Hepatocyte (in vitro differentiated cells): Measurements from ENCODE around the gene ABLIM1. TPM values are rescaled to one million over a fixed set of nuclear protein-coding genes. Genes with fewer than 3 reads are reported as not detected.

Experiments used
- DNase-seq: peaks from one replicate; pipeline ENCODE4 v3.0.0-alpha.2; 2016; ENCODE audit warnings: low spot score
- H2AFZ ChIP-seq: fragments of 200-600 bp; sonication (generic); 2 replicates; pipeline ENCODE4 v1.6.0; 2016; ENCODE audit warnings: antibody characterized with exemption, mild to moderate bottlenecking
- H3K27ac ChIP-seq: fragments of 200-600 bp; sonication (generic); 2 replicates; pipeline ENCODE4 v1.5.1; 2016; ENCODE audit warnings: mild to moderate bottlenecking
- H3K27me3 ChIP-seq: fragments of 200-600 bp; sonication (generic); 2 replicates; pipeline ENCODE4 v1.6.1; 2016
- H3K36me3 ChIP-seq: fragments of 200-600 bp; sonication (generic); replicated peaks from 2 replicates; pipeline ENCODE4 v1.5.1; 2016; ENCODE audit warnings: low read depth; ENCODE audit not compliant: insufficient read depth
- H3K4me1 ChIP-seq: fragments of 200-600 bp; sonication (generic); 2 replicates; pipeline ENCODE4 v1.5.1; 2016; ENCODE audit warnings: mild to moderate bottlenecking, moderate library complexity; ENCODE audit not compliant: insufficient read depth
- H3K4me2 ChIP-seq: fragments of 200-600 bp; sonication (generic); 2 replicates; pipeline ENCODE4 v1.6.0; 2016
- H3K4me3 ChIP-seq: fragments of 200-600 bp; sonication (generic); 2 replicates; pipeline ENCODE4 v1.5.1; 2016; ENCODE audit warnings: mild to moderate bottlenecking
- H3K79me2 ChIP-seq: fragments of 200-600 bp; sonication (generic); 2 replicates; pipeline ENCODE4 v1.6.0; 2017; ENCODE audit warnings: mild to moderate bottlenecking
- H3K9me2 ChIP-seq: fragments of 200-600 bp; sonication (generic); replicated peaks from 2 replicates; pipeline ENCODE4 v1.6.0; 2017; ENCODE audit warnings: mild to moderate bottlenecking; ENCODE audit not compliant: insufficient read depth
- H3K9me3 ChIP-seq: fragments of 200-600 bp; sonication (generic); 2 replicates; pipeline ENCODE4 v1.5.1; 2016; ENCODE audit warnings: low read depth, mild to moderate bottlenecking
- H4K20me1 ChIP-seq: fragments of 200-600 bp; sonication (generic); 2 replicates; pipeline ENCODE4 v1.6.0; 2016; ENCODE audit warnings: mild to moderate bottlenecking; ENCODE audit not compliant: insufficient read depth, poor library complexity, severe bottlenecking
- CTCF ChIP-seq: fragments of 200-600 bp; sonication (generic); IDR thresholded peaks from 2 replicates; pipeline ENCODE4 v1.5.1; 2016; ENCODE audit warnings: antibody characterized with exemption, mild to moderate bottlenecking; ENCODE audit not compliant: poor library complexity
- EZH2 ChIP-seq: fragments of 200-600 bp; sonication (generic); IDR thresholded peaks from 2 replicates; pipeline ENCODE4 v1.6.1; 2016; ENCODE audit warnings: antibody characterized with exemption, mild to moderate bottlenecking, borderline replicate concordance
- EZH2phosphoT487 ChIP-seq: fragments of 200-600 bp; sonication (generic); IDR thresholded peaks from one replicate; pipeline ENCODE4 v1.6.1; 2018; ENCODE audit warnings: antibody characterized with exemption, mild to moderate bottlenecking, low read depth, moderate library complexity; ENCODE audit not compliant: unreplicated experiment, severe bottlenecking
- WGBS: methylation state at CpG from one replicate; pipeline ENCODE4 v1.1.6; 2016; ENCODE audit warnings: low lambda C conversion rate; ENCODE audit errors: missing lambda C conversion rate; 5-methylcytosine and 5-hydroxymethylcytosine counted together
- polyA plus RNA-seq: library from polyadenylated mRNA; unstranded; fragments of >200 nt; fragmentation: Nextera tagmentation; extraction: Ambion mirVana; gene quantifications from 2 replicates; pipeline ENCODE4 v1.2.1, GENCODE V29; 2016
- total RNA-seq: library from RNA; depleted of rRNA; stranded (reverse); fragments of >200 nt; gene quantifications from 2 replicates; pipeline ENCODE4 v1.2.3, GENCODE V29; 2014

The ABLIM1 gene
- total and polyA plus RNA-seq, 2 experiments from 2014 or later: 20.8 to 31.6 TPM

- Histone ChIP-seq H2AFZ (peak overlapping the region; percentile 4), H3K9me2 (no peaks in the 10 kb centered on the region), H3K36me3 (no peaks in the 10 kb centered on the region), H3K27ac (peak overlapping the region; percentile 88), H3K4me1 (peaks cover 36% of the 10 kb centered on the region), H3K27me3 (no peaks in the 10 kb centered on the region), H3K4me3 (peak overlapping the region; percentile 24), H4K20me1 (no peaks in the 10 kb centered on the region), H3K9me3 (no peaks in the 10 kb centered on the region), H3K4me2 (peak overlapping the region; percentile 74), H3K79me2 (peaks cover 35% of the 10 kb centered on the region)
- TF ChIP-seq CTCF: no peak
- TF ChIP-seq EZH2phosphoT487: no peak
- no peak for TF ChIP-seq EZH2
- WGBS: 3% methylated on average over 24 of the region's 24 CpGs
- peak; percentile 88 for DNase-seq
Measured at GRCh38 chr10:114526504-114527238, 131.4 kb downstream of the ABLIM1 start.

- Histone ChIP-seq H3K9me2 (no peaks in the 10 kb centered on the region), H3K9me3 (no peaks in the 10 kb centered on the region), H3K4me1 (peaks cover 39% of the 10 kb centered on the region), H3K4me3 (peak overlapping the region; percentile 24), H3K36me3 (no peaks in the 10 kb centered on the region), H3K27ac (peak overlapping the region; percentile 88), H3K79me2 (peaks cover 36% of the 10 kb centered on the region), H3K4me2 (peak overlapping the region; percentile 74), H2AFZ (peak overlapping the region; percentile 4), H3K27me3 (no peaks in the 10 kb centered on the region), H4K20me1 (no peaks in the 10 kb centered on the region)
- WGBS: 14% methylated on average over 5 of the region's 5 CpGs
- no peak for DNase-seq
- TF ChIP-seq EZH2phosphoT487 (no peak), EZH2 (no peak), CTCF (no peak)
Measured at GRCh38 chr10:114526126-114526503, 132.0 kb downstream of the ABLIM1 start.

- Histone ChIP-seq H3K79me2 (peaks cover 41% of the 10 kb centered on the region), H3K4me3 (no peak overlapping the region), H4K20me1 (no peaks in the 10 kb centered on the region), H3K9me3 (no peaks in the 10 kb centered on the region), H3K9me2 (no peaks in the 10 kb centered on the region), H2AFZ (no peak overlapping the region), H3K27me3 (no peaks in the 10 kb centered on the region), H3K4me2 (peak overlapping the region; percentile 74), H3K36me3 (no peaks in the 10 kb centered on the region), H3K4me1 (peaks cover 45% of the 10 kb centered on the region), H3K27ac (peak overlapping the region; percentile 88)
- 47% methylated on average over 8 of the region's 8 CpGs for WGBS
- DNase-seq: no peak
- TF ChIP-seq CTCF (no peak), EZH2phosphoT487 (no peak), EZH2 (no peak)
Measured at GRCh38 chr10:114525368-114525949, 132.6 kb downstream of the ABLIM1 start.
